CD4-positive, alpha-beta T cell treated with Interleukin-6 for 4 hours (primary cell): ENCODE data around the gene ANGPTL2.

Source experiments
- DNase-seq: peaks from one replicate; pipeline ENCODE4 v3.0.0-alpha.2; 2020; ENCODE audit warnings: mixed read lengths

The ANGPTL2 gene

DNA sequence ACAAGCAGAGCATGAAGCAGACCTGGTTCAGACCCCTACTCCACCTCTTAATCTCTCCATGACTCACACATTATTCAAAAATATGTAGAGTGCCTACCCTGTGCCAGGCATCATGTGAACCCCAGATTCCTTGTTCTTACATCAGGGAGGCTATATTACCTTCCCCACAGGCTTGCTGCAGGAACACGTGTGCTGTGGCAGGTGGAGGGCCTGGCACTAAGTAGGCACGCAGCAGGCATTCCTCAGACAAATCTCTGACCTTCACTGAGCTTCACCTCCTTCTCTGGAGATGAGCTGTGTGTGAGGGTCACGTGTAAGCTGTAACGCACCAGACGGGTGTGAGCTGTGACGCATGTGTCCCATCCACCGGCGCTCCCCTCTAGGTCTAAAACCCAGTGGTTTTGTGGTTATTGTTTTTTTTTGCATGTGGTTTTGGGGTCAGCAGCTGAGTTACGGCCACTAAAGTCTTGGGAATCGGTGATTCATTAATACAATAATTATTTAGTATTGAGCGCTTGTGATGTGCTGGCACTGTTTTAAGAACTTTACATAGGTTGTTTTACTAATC lies 30.3 kb downstream of the ANGPTL2 start:
- DNase-seq = no peak

DNA sequence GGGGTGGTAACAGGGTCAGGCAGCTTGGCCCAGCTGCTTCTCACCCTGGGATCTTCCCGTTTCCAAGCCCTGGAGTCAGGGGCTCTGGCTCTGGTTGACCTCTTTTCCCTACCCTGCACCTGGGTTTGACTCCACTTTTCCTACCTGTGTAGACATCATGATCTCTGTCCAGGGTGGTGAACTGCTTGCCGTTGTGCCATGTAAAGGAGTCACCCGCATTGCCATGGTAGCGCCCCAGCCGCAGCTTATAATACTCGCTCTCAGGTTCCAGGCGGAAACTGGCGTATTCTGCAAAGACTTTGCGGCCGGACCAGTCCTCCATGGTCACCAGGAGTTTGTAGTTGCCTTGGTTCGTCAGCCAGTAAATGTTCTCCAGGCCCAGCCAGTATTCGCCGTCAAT lies 30.9 kb downstream of the ANGPTL2 start:
- DNase-seq = no peak

DNA sequence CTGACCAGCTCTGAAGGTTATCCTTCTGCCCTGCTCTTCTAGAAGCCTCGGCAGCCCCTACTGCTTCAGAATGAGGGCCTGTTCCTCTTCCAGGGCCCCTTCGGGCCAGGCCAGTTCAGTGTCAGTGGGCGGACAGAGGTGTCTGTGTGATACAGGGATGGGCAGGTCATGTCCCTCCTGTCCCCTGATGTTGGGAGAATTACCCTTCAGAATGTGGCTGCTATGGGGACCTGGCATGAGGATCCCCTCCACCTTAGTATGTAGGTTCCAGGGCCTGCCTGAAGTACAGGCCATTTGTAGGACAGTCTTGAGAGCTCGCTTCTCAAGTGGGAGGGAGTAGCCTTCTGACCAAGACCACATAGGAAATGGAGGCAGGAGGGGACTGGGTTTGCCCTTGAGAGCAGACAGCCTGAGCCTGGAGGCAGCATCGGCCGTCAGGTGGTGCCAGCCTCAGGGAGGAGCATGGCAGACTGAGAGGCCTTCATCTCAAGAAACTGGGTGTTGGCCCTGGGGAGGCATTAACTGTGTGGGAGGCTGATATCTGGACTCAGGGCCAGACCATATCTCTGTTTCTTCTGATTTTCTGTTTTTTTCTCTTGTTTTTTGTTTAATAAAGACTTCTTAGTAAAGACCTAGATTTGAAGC lies 32.0 kb downstream of the ANGPTL2 start:
- DNase-seq = no peak

DNA sequence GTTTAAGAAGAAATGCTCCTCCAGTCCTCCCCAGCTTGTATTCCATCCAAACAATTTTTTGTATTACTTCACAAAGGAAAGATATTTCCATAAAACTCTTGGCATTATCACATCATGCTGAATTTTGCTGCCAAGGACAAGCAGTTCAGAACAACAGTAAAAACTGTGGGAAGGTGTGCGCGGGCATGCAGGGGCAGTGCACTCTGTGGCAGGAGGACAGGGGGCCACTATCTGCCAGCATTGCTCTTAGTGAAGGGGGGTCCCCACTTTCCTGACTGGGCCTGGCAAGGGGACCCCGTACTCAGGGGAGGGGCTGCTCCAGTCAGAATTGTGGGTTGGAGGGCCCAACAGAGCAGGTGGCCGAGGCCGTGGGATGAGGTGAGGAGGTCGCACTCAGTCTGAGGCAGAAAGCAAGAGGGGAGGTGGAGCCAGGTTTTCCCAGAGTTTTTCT lies 32.8 kb downstream of the ANGPTL2 start:
- DNase-seq = no peak

DNA sequence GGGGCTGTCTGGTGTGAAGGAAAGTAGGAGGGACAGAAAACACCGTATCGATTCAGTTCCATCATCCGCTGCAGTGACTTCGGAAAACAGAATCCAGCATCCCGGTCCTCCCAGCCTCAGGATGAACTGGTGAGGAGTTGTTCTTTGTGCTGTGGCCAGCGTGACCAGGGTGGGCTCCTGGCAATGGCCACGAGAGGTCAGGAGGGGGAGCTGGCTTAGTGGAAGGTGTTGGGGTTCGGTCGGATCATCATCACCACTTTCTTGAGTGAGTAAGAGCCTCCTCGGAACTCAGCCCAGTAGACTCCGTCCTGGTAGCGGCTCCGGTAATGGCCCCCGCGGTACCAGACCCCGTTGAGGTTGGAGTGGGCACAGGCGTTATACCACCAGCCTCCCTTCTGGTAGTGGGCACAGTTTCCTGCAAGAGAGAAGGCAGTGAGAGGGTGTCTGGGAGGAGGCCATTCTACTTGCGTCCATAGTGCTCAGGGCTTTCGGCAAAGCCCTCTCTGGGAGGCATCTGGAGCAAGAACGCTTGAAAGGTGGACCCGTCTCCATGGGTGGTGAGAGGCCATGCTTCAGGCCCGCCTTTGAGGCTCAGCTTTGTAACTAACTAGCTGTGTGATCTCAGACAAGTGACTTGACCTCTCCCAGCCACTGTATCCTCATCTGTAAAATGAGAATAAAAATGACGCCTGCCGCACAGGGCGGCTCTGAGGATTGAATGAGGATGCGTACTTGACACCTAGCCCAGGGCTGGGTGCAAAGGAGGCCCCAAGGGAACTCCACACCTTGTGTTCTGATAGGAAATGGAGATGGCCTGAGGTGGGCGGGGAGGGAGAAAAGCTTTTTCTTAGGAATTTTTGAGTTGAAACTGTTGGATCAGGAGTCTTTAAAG lies 33.5 kb downstream of the ANGPTL2 start:
- no peak for DNase-seq

DNA sequence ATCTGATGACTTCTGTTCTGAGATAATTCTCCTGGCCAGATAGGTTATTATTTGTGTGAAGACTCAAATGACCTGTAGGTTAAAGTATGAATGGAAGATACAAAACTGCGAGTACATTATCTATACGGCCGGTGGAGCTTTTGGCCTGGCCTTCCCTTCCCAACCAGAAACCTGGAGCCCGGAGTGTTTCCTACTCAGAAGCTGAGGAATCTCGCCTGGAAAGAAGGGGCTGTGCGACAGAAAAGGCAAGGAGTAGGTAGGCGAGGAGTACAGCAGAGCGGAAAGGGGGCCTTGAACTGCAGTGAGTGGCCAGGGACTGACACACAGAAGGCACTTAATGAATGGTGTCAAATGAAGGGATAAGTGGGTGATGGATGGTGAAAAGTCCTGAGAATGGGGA lies 34.6 kb downstream of the ANGPTL2 start:
- no peak for DNase-seq

DNA sequence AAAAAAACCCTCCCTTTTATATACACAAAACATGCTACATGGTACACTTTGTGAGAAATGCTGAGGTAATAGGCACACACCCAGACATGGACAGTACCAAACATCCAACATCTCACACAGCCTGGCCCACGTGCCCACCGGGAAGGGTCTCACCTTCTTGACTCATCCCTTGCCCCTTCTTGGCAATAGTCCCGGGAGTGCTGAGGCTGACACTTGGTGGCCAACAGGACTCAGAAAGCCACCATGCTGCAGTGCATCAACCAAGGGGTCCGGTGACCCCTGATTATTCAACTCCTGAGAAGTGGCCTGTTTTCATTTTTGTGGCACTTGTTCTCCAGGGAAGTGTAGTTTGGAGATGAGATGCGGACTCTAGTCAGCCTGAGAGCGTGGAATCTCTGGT lies 35.0 kb downstream of the ANGPTL2 start:
- DNase-seq = no peak

DNA sequence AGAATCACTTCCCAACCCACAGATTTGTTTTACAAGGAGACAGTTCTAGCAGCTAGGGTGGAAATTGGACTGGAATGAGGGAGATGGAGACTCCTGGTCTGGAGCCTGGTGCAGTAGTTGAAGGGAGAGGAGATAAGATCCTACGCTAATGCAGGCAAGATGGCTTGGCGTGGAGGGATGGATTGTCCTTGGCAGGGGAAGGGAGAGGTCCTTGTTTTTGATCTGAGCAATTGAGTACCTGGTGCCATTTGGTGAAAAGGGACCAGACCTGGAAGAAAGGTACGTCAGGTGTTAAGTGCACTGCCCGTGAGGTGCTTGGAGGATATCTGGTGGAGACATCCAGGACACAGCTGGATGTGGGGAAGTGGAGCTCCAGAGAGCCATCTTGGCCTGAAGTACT lies 35.7 kb downstream of the ANGPTL2 start:
- DNase-seq = no peak

DNA sequence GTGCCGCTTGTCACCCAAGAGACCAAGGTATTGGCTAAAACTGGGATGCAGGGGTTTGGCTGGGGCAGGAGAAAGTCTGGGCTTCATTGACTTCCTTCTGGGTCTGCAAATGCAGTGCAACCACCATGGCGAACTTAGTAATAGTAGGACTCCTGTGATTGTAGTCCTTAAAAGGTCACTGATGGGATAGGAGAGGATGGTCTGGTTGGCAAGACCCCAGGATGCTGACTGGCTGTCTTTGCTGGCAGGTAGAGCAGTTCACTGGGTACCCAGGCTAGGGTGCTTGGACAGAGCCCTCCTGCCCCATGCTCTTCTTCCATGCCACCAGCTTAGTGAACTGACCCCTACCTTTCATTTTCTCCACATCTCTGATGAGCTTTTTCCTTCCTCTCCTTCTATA lies 37.2 kb downstream of the ANGPTL2 start:
- DNase-seq = no peak

DNA sequence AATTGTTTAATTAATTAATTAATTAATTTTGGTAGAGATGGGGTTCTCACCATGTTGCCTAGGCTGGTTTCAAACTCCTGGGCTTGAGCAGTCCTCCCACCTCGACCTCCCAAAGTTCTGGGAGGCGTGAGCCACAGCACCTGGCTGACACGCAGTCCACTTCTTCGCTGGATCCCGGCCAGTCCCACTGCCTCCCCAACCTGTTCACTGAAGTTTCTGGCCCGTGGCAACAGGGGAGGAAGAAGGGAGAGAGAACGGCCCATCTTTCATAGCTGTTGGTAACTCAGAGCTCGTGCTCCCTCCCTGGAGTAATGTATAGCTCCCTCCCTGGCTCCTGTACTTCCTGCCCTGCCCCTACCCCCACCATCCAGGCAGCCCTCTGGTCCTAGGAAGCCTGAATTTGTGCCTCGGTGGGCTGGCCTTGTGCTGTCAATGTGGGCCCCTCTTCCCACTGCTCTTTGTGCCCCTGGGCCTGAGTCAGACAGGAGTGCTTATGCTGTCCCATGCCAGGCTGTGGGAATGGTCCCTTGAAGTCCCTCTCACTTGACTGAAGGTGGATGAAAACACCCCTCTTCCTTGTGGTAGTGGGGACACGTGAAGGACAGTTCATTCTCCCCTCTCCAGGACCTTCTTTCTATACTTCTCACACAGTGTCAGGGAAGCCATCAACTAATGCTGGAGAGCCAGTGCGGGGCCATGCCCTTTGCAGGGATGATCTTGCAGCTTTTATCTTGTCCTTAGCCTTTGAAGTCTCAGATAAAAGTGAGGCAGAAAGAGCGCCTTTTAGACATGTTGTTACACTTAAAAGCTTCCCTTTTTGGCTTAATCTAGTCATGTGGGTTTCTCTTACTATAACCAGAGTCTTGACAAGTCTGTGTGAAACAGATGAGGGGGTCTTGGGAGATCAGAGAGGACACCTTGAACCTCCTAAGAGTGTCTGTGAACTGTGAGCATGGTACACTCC lies 38.1 kb downstream of the ANGPTL2 start:
- DNase-seq = no peak

DNA sequence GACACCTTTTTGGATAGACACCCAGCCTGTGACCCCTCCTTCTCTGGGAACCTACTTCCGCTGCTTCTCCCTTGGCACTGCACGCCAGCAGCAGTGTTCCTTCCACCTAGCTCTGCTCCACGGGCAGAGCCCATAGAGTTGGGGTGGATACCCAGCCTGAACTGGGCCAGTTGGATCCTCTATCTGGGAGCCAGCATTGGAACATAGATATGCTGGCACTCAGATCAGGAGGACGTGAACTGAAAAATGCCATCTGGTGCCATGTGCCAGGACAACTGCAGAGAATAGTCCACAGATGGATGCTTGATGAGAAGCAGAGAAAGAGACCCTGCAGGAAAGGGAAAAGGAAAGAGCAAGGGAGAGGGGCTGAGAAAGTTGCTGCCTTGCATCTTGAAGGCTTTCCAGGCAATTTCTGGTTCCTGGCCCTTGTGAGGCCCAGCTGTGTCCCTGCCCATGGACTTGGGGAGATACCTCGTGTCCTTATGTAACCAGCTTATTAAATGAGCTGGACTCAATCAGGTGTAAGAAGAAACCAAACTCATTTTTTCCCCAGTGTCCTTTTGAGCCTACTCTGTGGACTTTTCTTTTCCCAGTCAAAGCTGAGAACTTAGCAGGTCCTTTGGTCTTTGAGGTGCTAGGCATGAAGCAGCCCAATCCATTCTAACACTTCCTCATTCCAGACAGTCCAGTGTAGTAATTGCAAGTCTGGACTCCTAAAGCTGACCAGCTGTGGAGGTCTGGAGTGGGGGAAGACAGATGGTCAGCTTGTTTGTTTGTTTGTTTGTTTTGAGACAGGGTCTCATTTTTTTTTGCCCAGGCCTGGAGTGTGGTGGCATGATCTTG lies 39.1 kb downstream of the ANGPTL2 start:
- DNase-seq = no peak

DNA sequence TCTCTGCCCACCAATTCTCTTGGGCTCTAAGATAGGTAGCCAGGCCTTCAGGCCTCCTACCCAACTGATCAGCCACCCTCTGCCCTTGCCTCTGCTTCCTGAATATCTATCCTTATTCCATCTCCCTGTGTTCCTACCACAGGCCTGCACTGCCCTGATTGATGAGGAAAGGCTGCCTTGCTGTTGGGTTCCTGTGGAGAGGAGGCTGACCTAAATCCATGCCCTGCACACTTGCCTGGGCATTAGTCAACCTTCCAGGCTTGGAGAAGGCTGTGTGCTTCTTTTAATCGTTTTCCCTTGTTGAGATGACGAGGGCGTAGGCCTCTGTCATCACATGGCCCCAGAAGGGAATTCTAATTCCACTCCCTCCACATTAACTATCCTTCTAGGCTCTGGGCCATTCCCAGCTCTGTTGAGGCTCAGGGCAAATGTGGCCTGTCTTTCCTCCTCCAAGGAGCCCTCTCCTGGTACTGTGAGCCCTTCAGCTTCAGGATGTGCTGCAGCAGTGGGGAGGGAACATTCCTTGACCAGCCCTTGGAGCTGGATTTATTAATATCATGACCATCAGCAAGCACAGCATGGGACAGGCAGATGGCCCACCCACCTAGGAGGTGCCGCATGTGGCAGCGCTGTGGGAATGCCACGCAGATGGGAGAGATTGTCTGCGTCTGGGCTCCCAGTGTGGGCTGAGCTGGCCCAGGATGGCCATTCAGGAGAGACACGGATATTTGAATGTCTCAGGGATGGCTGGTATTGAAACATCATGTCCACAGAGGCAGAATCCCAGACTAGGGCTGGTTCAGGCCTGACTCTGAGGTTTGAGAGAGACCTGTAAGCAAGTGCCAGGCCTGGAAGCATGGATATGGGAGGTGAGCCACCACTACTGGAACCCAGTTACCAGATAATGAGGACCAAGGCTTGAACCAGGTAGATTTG lies 40.9 kb downstream of the ANGPTL2 start:
- DNase-seq = no peak

DNA sequence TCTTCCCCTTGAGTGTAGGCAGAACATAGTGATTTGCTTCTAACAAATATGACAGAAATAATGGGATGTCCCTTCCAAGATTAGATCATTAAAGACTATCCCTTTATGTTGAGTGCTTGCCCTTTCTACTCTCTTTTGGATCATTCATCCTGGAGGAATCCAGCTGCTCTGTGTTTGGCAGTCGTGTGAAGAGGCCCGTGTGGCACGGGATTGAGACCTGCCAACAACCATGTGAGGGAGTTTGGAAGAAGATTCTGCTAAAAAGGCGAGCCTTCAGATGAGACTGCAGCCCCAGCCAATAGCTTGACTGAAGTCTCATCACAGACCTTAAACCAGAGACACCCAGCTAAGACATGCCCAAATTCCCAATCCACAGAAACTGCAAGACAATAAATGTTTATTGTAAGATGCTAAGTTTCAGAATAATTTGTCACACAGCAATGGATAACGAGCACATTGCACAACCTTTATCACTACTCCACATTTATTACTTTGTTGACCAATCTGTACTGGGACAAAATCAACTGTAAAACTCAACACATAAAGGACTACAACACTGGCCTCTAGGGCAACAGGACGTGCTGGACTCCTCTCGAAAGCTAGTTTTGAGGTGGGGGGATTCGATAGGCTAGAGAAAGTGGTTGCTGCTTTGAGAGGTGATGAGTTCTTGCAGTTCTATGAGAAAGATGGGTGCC lies 42.8 kb downstream of the ANGPTL2 start:
- no peak for DNase-seq

DNA sequence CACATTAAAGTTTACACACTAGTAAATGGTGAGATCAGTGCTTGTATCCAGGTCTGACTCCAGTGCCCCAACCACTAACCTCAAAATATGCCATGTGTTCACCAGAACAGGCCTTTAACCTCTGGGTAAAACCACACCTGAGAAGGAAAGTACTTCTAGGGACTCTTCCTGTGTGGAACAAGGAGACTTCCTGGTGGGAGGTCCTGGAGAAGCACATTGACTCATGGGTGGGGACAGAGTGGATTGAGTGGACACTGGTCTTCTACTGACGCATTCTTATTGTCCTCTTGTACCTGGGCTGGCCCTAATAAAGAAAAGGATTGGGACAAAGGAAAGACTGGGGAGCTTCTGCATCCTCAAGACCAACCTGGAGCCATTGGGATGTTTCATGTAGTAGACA lies 43.4 kb downstream of the ANGPTL2 start:
- DNase-seq = no peak

DNA sequence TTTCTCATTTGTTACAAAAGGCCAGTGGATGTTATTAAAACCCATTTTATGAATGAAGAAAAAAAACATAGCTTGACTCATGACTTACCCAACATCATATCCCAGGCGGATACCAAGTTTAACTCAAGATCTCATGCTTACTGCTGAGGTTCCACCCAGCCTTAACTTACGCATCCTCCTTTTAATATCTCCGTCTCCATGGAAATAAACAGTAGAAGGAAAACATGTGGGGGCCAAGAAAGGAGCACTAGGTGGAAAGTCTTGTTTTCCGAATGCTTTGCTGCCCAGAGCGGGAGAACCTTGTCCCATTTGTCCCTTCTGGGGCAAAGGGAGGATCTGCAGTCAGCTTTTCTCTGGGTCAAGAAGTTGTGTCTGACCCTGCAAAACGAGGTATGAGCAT lies 44.1 kb downstream of the ANGPTL2 start:
- DNase-seq = no peak

DNA sequence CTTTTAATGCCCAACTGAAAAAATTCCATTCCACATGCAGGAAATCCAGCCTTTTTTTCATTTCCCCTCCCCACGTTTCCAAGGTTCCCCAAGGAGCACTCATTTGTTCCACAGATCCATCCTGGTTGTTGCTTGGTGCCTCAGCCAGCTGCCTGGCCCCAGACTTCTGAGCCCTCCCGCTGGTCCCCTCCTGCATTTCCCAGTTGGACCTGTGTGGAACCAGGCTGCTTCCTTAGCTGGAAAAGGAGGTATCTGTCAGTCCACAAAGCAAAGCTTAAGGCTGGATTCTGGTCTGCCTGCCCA lies 44.8 kb downstream of the ANGPTL2 start:
- no peak for DNase-seq

DNA sequence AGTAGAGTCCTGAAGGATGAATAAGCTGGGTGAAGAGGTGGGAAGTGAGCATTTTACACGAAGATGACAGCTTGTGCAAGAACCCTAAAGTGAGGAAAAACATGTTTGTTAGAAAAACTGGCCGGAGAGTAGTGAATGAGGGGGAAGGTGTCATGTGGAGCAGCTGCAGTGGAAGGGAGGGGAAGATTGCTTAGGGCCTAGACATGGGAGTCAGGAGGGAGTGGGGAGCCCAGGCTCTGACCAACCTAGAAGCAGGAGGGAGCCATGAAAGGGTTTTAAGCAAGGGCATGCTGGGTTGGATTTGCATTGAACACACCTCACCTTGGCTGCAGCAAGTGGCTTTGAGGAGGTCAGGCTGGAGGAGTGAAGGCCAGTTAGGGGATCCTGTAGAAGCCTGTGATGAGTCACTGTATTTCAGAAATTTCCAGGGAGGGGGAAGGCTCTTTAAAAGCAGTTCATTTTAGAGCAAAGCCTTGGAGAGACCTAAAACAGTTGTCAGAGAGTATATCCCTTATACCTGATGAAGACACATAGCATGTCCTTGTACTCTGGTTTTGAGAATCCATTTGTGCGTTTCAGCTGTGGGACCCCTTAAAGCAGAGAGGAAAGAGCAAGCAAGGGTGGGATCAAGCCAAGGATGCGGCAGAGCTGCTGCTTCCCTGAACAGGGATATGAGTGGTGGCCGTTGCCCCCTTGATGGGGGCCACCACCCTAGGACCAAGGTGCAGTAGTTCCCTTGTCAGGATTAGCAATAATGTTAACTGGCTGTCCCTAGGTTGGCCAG lies 45.4 kb downstream of the ANGPTL2 start:
- no peak for DNase-seq

DNA sequence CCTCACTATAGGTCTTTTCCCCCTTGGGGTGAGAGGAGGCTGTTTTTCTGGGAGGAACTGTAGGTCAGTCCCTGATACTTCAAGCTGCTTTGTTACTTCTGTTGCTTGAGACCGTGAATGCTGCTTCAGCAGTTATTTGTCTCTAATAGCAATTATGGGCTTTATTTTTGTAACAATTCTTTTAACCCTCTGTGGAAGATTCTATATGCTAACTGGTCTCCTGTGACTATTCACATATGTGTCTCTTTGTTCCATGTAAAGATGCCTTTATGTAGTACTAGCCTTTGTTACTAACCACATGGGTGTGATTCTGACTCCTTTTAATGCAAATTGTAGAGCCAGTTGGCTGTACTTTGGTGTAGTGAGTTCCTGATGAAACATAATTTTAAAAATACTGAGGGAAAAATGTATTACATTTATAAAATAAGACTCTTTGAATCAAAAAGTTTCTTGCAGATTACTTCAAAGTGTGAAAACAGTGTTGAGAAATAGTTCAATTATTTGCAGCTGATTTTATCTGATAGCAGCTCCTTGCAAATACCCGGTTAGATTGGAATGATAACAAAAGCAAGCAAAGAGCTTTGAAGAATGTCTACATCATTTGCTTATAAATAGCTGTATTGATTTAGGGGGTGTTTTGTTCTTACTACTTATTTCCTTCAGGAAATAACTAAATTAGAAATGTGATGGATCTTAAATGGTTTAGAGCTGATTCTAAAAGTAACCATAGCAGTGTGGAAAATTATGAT lies 46.6 kb downstream of the ANGPTL2 start:
- no peak for DNase-seq
